ENCODE data around the gene C1QL4. TPM values are rescaled to one million over a fixed set of nuclear protein-coding genes. Genes with fewer than 3 reads are reported as not detected.

Gene C1QL4
- polyA plus RNA-seq, 2 of the 4 experiments (the other 2 are of a cell fraction), result 1.5 to 2.8 TPM

- Histone ChIP-seq H3K4me3 (no peak overlapping the region), H3K4me2 (no peak overlapping the region), H3K4me1 (peaks cover 13% of the 10 kb centered on the region; the same call in 2 of the 3 replicates), H3K9me3 (no peaks in the 10 kb centered on the region), H3K27ac (no peak overlapping the region)
- ChIA-PET CTCF (interaction anchor here (1.7 to 6.5 kb wide), 2 partner anchors 9 to 20 kb away, joined by 6 to 104 read pairs; partner anchors contain the start of genes C1QL4 and DNAJC22), POLR2A (no interaction called here)
- DNase-seq (ENCODE audit: low read depth in 1 of 2, low spot score in 1 of 2) (no peak), ATAC-seq (no peak), FAIRE-seq (no peak)
- WGBS (ENCODE audit: missing lambda C conversion rate), result 94% methylated on average over 2 of the region's 2 CpGs
- TF ChIP-seq FOXS1 (CRISPR knock-in tag; IDR thresholded peaks at IDR 0.05), result no peak
- no peak for TF ChIP-seq CEBPB (IDR thresholded peaks at IDR 0.05)
- TF ChIP-seq RNF2 (IDR thresholded peaks at IDR 0.05; ENCODE audit: borderline replicate concordance, low read depth), result no peak
- TF ChIP-seq FOSL2 (IDR thresholded peaks at IDR 0.05), result no peak
- TF ChIP-seq FOSL2 (CRISPR knock-in tag; IDR thresholded peaks at IDR 0.05), result no peak
- no peak for TF ChIP-seq CHD2 (IDR thresholded peaks at IDR 0.05; ENCODE audit: low read length, partially characterized antibody)
- no peak for TF ChIP-seq EP300 (IDR thresholded peaks at IDR 0.05)
- no peak for TF ChIP-seq HOXB13 (CRISPR knock-in tag; IDR thresholded peaks at IDR 0.05; ENCODE audit: low read depth)
- no peak for TF ChIP-seq EHF (CRISPR knock-in tag; IDR thresholded peaks at IDR 0.05)
- TF ChIP-seq REST (IDR thresholded peaks at IDR 0.05), result no peak
- TF ChIP-seq ZFP36 (IDR thresholded peaks at IDR 0.05; ENCODE audit: borderline replicate concordance, partially characterized antibody), result no peak
- no peak for TF ChIP-seq NFE2L2 (conservative IDR thresholded peaks at IDR 0.05; ENCODE audit: low read length)
- TF ChIP-seq MYC (IDR thresholded peaks at IDR 0.05; ENCODE audit: borderline replicate concordance, low read length), result no peak
- TF ChIP-seq GATA3 (IDR thresholded peaks at IDR 0.05; ENCODE audit: borderline replicate concordance), result no peak
- no peak for TF ChIP-seq CTCF (IDR thresholded peaks at IDR 0.05)
- no peak for TF ChIP-seq FOSB (CRISPR knock-in tag; IDR thresholded peaks at IDR 0.05)
- no peak for TF ChIP-seq MAZ (IDR thresholded peaks at IDR 0.05; ENCODE audit: borderline replicate concordance, low read depth, low read length)
- TF ChIP-seq ESRRA (IDR thresholded peaks at IDR 0.05; ENCODE audit: borderline replicate concordance, low read length), result no peak
- TF ChIP-seq JUN (IDR thresholded peaks at IDR 0.05), result no peak
Observed at GRCh38 chr12:49327887-49328286, 9.1 kb downstream of the C1QL4 start.

GRCh38 chr12:49327368-49327767 lies 9.6 kb downstream of the C1QL4 start:
- CTCF ChIA-PET, result no interaction called here
- no peak overlapping the region for H3K4me2 ChIP-seq
- no peak overlapping the region for H3K4me3 ChIP-seq
- H3K27ac ChIP-seq, result no peak overlapping the region
- POLR2A ChIA-PET, result no interaction called here
- no peak for DNase-seq (ENCODE audit: low read depth in 1 of 2, low spot score in 1 of 2)
- no peak for TF ChIP-seq CBX2 (IDR thresholded peaks at IDR 0.05; ENCODE audit: borderline replicate concordance, low read depth)
- TF ChIP-seq HOXB5 (CRISPR knock-in tag; IDR thresholded peaks at IDR 0.05), result no peak
- TF ChIP-seq GATA3 (IDR thresholded peaks at IDR 0.05; ENCODE audit: borderline replicate concordance), result no peak
- no peak for TF ChIP-seq KDM5A (IDR thresholded peaks at IDR 0.05)
- TF ChIP-seq TFCP2L1 (CRISPR knock-in tag; IDR thresholded peaks at IDR 0.05), result no peak
- TF ChIP-seq HDAC2 (IDR thresholded peaks at IDR 0.05), result no peak
- TF ChIP-seq SMC3 (IDR thresholded peaks at IDR 0.05), result no peak
- ATAC-seq, result no peak
- no peaks in the 10 kb centered on the region for H3K9me3 ChIP-seq
- H3K4me1 ChIP-seq, result peaks cover 13% of the 10 kb centered on the region; the same call in 2 of the 3 replicates
- no peak for FAIRE-seq
